H9 (cell line): ENCODE measurements around the gene CEP170B. TPM values are rescaled to one million over a fixed set of nuclear protein-coding genes. Genes with fewer than 3 reads are reported as not detected.

Source experiments
- DNase-seq: peaks from one replicate; pipeline ENCODE4 v3.0.0-alpha.2; 2017
- H2AFZ ChIP-seq: one replicate; pipeline ENCODE4 v1.6.1; 2013; ENCODE audit warnings: mild to moderate bottlenecking, low read length, control low read depth, moderate library complexity
- H2AK5ac ChIP-seq: 2 replicates; pipeline ENCODE4 v1.6.1; 2013; ENCODE audit warnings: low read length, control low read depth, mixed read lengths; ENCODE audit not compliant: insufficient read length
- H2BK120ac ChIP-seq: one replicate; pipeline ENCODE4 v1.6.1; 2013; ENCODE audit warnings: low read depth, mild to moderate bottlenecking, low read length, control low read depth, inconsistent platforms; ENCODE audit not compliant: poor library complexity, severe bottlenecking
- H2BK12ac ChIP-seq: 2 replicates; pipeline ENCODE4 v1.6.1; 2013; ENCODE audit warnings: low read length, control low read depth, mixed read lengths, low read depth; ENCODE audit not compliant: insufficient read length
- H2BK15ac ChIP-seq: 2 replicates; pipeline ENCODE4 v1.6.1; 2013; ENCODE audit warnings: low read depth, low read length, control low read depth
- H2BK20ac ChIP-seq: one replicate; pipeline ENCODE4 v1.6.1; 2013; ENCODE audit warnings: low read depth, mild to moderate bottlenecking, low read length, control low read depth, inconsistent platforms; ENCODE audit not compliant: poor library complexity, severe bottlenecking
- H2BK5ac ChIP-seq: 2 replicates; pipeline ENCODE4 v1.6.1; 2013; ENCODE audit warnings: low read length, control low read depth, mixed read lengths; ENCODE audit not compliant: insufficient read length
- H3K14ac ChIP-seq: 2 replicates; pipeline ENCODE4 v1.6.1; 2013; ENCODE audit warnings: low read length, control low read depth; ENCODE audit not compliant: insufficient read depth
- H3K18ac ChIP-seq: 2 replicates; pipeline ENCODE4 v1.6.1; 2013; ENCODE audit warnings: low read depth, mild to moderate bottlenecking, mixed read lengths, low read length, control low read depth; ENCODE audit not compliant: insufficient read length
- H3K23ac ChIP-seq: 2 replicates; pipeline ENCODE4 v1.6.1; 2013; ENCODE audit warnings: low read length, control low read depth, mixed read lengths, low read depth; ENCODE audit not compliant: insufficient read length
- H3K23me2 ChIP-seq: 2 replicates; pipeline ENCODE4 v1.6.1; 2013; ENCODE audit warnings: low read depth, mild to moderate bottlenecking, mixed read lengths, low read length, control low read depth; ENCODE audit not compliant: insufficient read length, poor library complexity, severe bottlenecking
- H3K27ac ChIP-seq: 2 replicates; pipeline ENCODE4 v1.5.1; 2013; ENCODE audit warnings: low read length, control low read depth, mixed read lengths, low read depth; ENCODE audit not compliant: insufficient read length
- H3K27me3 ChIP-seq: 2 replicates; pipeline ENCODE4 v1.6.1; 2013; ENCODE audit warnings: low read length, control low read depth, inconsistent platforms; ENCODE audit not compliant: insufficient read depth
- H3K4ac ChIP-seq: 2 replicates; pipeline ENCODE4 v1.6.1; 2013; ENCODE audit warnings: low read depth, mild to moderate bottlenecking, control low read depth, inconsistent platforms, low read length, moderate library complexity
- H3K4me1 ChIP-seq: 2 replicates; pipeline ENCODE4 v1.6.1; 2013; ENCODE audit warnings: low read length, control low read depth, inconsistent platforms; ENCODE audit not compliant: insufficient read depth
- H3K4me2 ChIP-seq: 2 replicates; pipeline ENCODE4 v1.6.1; 2013; ENCODE audit warnings: low read length, control low read depth, mixed read lengths; ENCODE audit not compliant: insufficient read length, insufficient read depth
- H3K56ac ChIP-seq: 2 replicates; pipeline ENCODE4 v1.6.1; 2013; ENCODE audit warnings: low read depth, mild to moderate bottlenecking, mixed read lengths, low read length, control low read depth; ENCODE audit not compliant: insufficient read length
- H3K79me1 ChIP-seq: 2 replicates; pipeline ENCODE4 v1.6.1; 2013; ENCODE audit warnings: low read depth, mild to moderate bottlenecking, moderate library complexity, low read length, control low read depth, inconsistent platforms; ENCODE audit not compliant: insufficient read depth, poor library complexity, severe bottlenecking
- H3K79me2 ChIP-seq: 2 replicates; pipeline ENCODE4 v1.6.1; 2013; ENCODE audit warnings: low read length, control low read depth, inconsistent platforms; ENCODE audit not compliant: insufficient read depth
- H3K9ac ChIP-seq: 2 replicates; pipeline ENCODE4 v1.6.1; 2013; ENCODE audit warnings: low read length, control low read depth, mixed read lengths; ENCODE audit not compliant: insufficient read length; ENCODE audit errors: extremely low read depth
- H3K9me3 ChIP-seq: one replicate; pipeline ENCODE4 v1.6.1; 2013; ENCODE audit warnings: low read depth, low read length, inconsistent platforms; ENCODE audit not compliant: control insufficient read depth
- H3T11ph ChIP-seq: one replicate; pipeline ENCODE4 v1.6.1; 2013; ENCODE audit warnings: mild to moderate bottlenecking, low read length, control low read depth, inconsistent platforms
- H4K20me1 ChIP-seq: one replicate; pipeline ENCODE4 v1.6.1; 2013; ENCODE audit not compliant: control insufficient read depth, insufficient read length, insufficient read depth
- H4K5ac ChIP-seq: 2 replicates; pipeline ENCODE4 v1.6.1; 2013; ENCODE audit warnings: low read depth, mild to moderate bottlenecking, mixed read lengths, low read length, control low read depth; ENCODE audit not compliant: insufficient read length
- H4K8ac ChIP-seq: replicated peaks from 2 replicates; pipeline ENCODE4 v1.6.1; 2013; ENCODE audit warnings: low read length, control low read depth, mixed read lengths, low read depth; ENCODE audit not compliant: insufficient read length
- H4K91ac ChIP-seq: 2 replicates; pipeline ENCODE4 v1.6.1; 2013; ENCODE audit warnings: low read depth, mild to moderate bottlenecking, moderate library complexity, mixed read lengths, low read length, control low read depth; ENCODE audit not compliant: insufficient read length
- H3K27ac Mint-ChIP-seq, 3 experiments: 2 replicates in 2 of 3; 3 replicates in 1 of 3; pipeline ENCODE4 v1.8.0; 2020 to 2021; ENCODE audit warnings: mixed read lengths in 3 of 3, mild to moderate bottlenecking in 1 of 3, moderate library complexity in 1 of 3
- H3K27me3 Mint-ChIP-seq: 2 replicates; pipeline ENCODE4 v1.8.0; 2021; ENCODE audit warnings: low read depth, mild to moderate bottlenecking, moderate library complexity, mixed read lengths
- H3K36me3 Mint-ChIP-seq, 3 experiments: 2 replicates in 2 of 3; 3 replicates in 1 of 3; pipeline ENCODE4 v1.8.0; 2020 to 2021; ENCODE audit warnings: low read depth in 3 of 3, mixed read lengths in 3 of 3; ENCODE audit not compliant: insufficient read depth in 1 of 3
- H3K4me1 Mint-ChIP-seq, 2 experiments: 2 replicates each; pipeline ENCODE4 v1.8.0; 2020; ENCODE audit warnings: mixed read lengths in 2 of 2
- H3K4me3 Mint-ChIP-seq, 2 experiments: 2 replicates in 1 of 2; 3 replicates in 1 of 2; pipeline ENCODE4 v1.8.0; 2020 to 2021; ENCODE audit warnings: mild to moderate bottlenecking in 2 of 2, mixed read lengths in 2 of 2, moderate library complexity in 1 of 2
- H3K9me3 Mint-ChIP-seq, 2 experiments: 2 replicates in 1 of 2; 3 replicates in 1 of 2; pipeline ENCODE4 v1.8.0; 2020; ENCODE audit warnings: mild to moderate bottlenecking in 2 of 2, mixed read lengths in 2 of 2, moderate library complexity in 1 of 2
- CTCF ChIP-seq: fragments of 200-600 bp; sonication (generic); conservative IDR thresholded peaks from 3 replicates; pipeline ENCODE4 v1.8.0; 2021; ENCODE audit warnings: antibody characterized with exemption, mild to moderate bottlenecking
- WGBS: extraction: QIAGEN DNeasy Blood & Tissue Kit; methylation state at CpG from one replicate; pipeline ENCODE4 v1.1.7; 2013; ENCODE audit warnings: missing lambda C conversion rate, low lambda C conversion rate, mixed read lengths; ENCODE audit not compliant: insufficient read length; ENCODE audit errors: extremely low coverage; 5-methylcytosine and 5-hydroxymethylcytosine counted together
- total RNA-seq: library from RNA; stranded (reverse); gene quantifications from 2 replicates; pipeline ENCODE4 v1.2.1, GENCODE V29; 2021

The CEP170B gene
- total RNA-seq, 1 experiment from 2014 or later, result 28.8 TPM

GRCh38 chr14:104893435-104894207, 28.6 kb downstream of the CEP170B start:
- Histone ChIP-seq H3K4me2 (no peak overlapping the region), H3K4me1 (no peaks in the 10 kb centered on the region), H3K4ac (no peak overlapping the region), H3K9ac (no peak overlapping the region), H4K20me1 (no peaks in the 10 kb centered on the region), H2BK12ac (no peak overlapping the region), H2AFZ (no peak overlapping the region), H3K79me2 (no peaks in the 10 kb centered on the region), H3K23ac (no peak overlapping the region), H4K91ac (no peak overlapping the region), H3K9me3 (no peaks in the 10 kb centered on the region), H3K18ac (no peak overlapping the region), H2BK120ac (no peak overlapping the region), H3K79me1 (no peaks in the 10 kb centered on the region), H3K14ac (no peak overlapping the region), H3K27me3 (no peaks in the 10 kb centered on the region), H4K5ac (no peak overlapping the region), H2BK20ac (no peak overlapping the region), H3K27ac (no peak overlapping the region), H2BK15ac (no peak overlapping the region), H2BK5ac (no peak overlapping the region), H3T11ph (no peak overlapping the region), H4K8ac (no peak overlapping the region), H3K56ac (no peak overlapping the region), H2AK5ac (no peak overlapping the region), H3K23me2 (no peaks in the 10 kb centered on the region)
- Mint-ChIP-seq H3K4me3 (no peak overlapping the region), H3K27me3 (peaks cover under 1% of the 10 kb centered on the region), H3K27ac (no peak overlapping the region), H3K9me3 (peaks cover 0 to 5% of the 10 kb centered on the region in 2 experiments; a peak in 1 of 5 replicates), H3K4me1 (peaks cover 2 to 8% of the 10 kb centered on the region in 2 experiments), H3K36me3 (peaks cover 0 to 5% (median 0%) of the 10 kb centered on the region in 3 experiments; a peak in 2 of 7 replicates)
- WGBS, result no CpG with 5 or more reads among the region's 39 CpGs
- DNase-seq, result peak; percentile 35
- TF ChIP-seq CTCF, result no peak
